Lower leg skin (tissue), 4 donors: ENCODE data around the gene RIBC2. TPM values are rescaled to one million over a fixed set of nuclear protein-coding genes. Genes with fewer than 3 reads are reported as not detected.
A peak's percentile ranks its signal among the peaks of the same experiment; 100 is the strongest.

ENCODE experiments used
- DNase-seq, 2 donors: peaks; one replicate each; pipeline ENCODE4 v3.0.0-alpha.2; 2019; ENCODE audit warnings: low spot score in 2 of 2
- H3K4me3 ChIP-seq: fragments of 200-600 bp; sonication (generic); 2 replicates; pipeline ENCODE4 v1.5.1; 2017; ENCODE audit warnings: mild to moderate bottlenecking, low read depth; ENCODE audit not compliant: poor library complexity, severe bottlenecking
- CTCF ChIP-seq, 3 donors: fragments of 450-650 bp; IDR thresholded peaks; one replicate each; pipeline ENCODE4 v1.5.1; 2016; ENCODE audit warnings: antibody characterized with exemption in 3 of 3, mild to moderate bottlenecking in 3 of 3, moderate library complexity in 2 of 3
- POLR2A ChIP-seq, 2 donors: fragments of 450-650 bp; IDR thresholded peaks; one replicate each; pipeline ENCODE4 v1.6.1; 2016 to 2017; ENCODE audit warnings: antibody characterized with exemption in 2 of 2, mild to moderate bottlenecking in 1 of 2, moderate library complexity in 1 of 2
- WGBS, 2 donors: methylation state at CpG; one replicate each; pipeline ENCODE4 v1.1.5; 2018; 5-methylcytosine and 5-hydroxymethylcytosine counted together
- intact Hi-C: fragments of 100-400 bp; cut with DNase I; formaldehyde crosslinking; loops from one replicate; pipeline ENCODE4 v1.15.0; 2023; ENCODE audit warnings: low total_unique reads
- total RNA-seq, 4 donors: library from RNA; depleted of rRNA; stranded (reverse); fragments of >200 nt; gene quantifications; one replicate each; pipeline ENCODE4 v1.1.0, GENCODE V29; 2016

RIBC2 gene
- total RNA-seq, 4 donors from 2014 or later = 0.17 to 2.3 (median 1.1) TPM

- 89 to 92% methylated on average over 20 of the region's 23 CpGs for WGBS, 2 donors
- TF ChIP-seq CTCF (IDR thresholded peaks at IDR 0.05) (no peak), POLR2A (IDR thresholded peaks at IDR 0.05) (no peak)
- intact Hi-C loops = no loop called here
- no peak overlapping the region for H3K4me3 ChIP-seq
- DNase-seq = peak in 1 of 2 donors; percentile 82
These were observed 12.2 kb downstream of the RIBC2 start for GRCh38 chr22:45425531-45426265.

GRCh38 chr22:45426387-45426786 lies 12.9 kb downstream of the RIBC2 start:
- WGBS, 2 donors = 94% methylated on average over 9 of the region's 9 CpGs
- no peak overlapping the region for H3K4me3 ChIP-seq
- DNase-seq = peak in 1 of 2 donors; percentile 70
- TF ChIP-seq POLR2A (IDR thresholded peaks at IDR 0.05) = no peak
- no peak for TF ChIP-seq CTCF (IDR thresholded peaks at IDR 0.05)
- intact Hi-C loops = no loop called here

- no peak for DNase-seq
- 72 to 77% methylated on average over 2 of the region's 2 CpGs for WGBS, 2 donors
- H3K4me3 ChIP-seq = no peak overlapping the region
- intact Hi-C loops = no loop called here
- TF ChIP-seq CTCF (IDR thresholded peaks at IDR 0.05) = no peak
- TF ChIP-seq POLR2A (IDR thresholded peaks at IDR 0.05) = no peak
These were observed 13.6 kb downstream of the RIBC2 start for GRCh38 chr22:45427114-45427513.

- intact Hi-C loops = no loop called here
- DNase-seq = peak in 1 of 2 donors; percentile 76
These were observed 15.2 kb downstream of the RIBC2 start for GRCh38 chr22:45428391-45429385.

GRCh38 chr22:45429424-45429823 lies 15.9 kb downstream of the RIBC2 start:
- TF ChIP-seq CTCF (IDR thresholded peaks at IDR 0.05) (no peak), POLR2A (IDR thresholded peaks at IDR 0.05) (no peak)
- no peak overlapping the region for H3K4me3 ChIP-seq
- peak in 1 of 2 donors; percentile 77 for DNase-seq
- 86 to 96% methylated on average over 10 of the region's 10 CpGs for WGBS, 2 donors
- intact Hi-C loops = no loop called here

More at GRCh38 chr22:45428391-45429385, 15.2 kb downstream of the RIBC2 start:
- TF ChIP-seq CTCF (IDR thresholded peaks at IDR 0.05) = no peak
- no peak for TF ChIP-seq POLR2A (IDR thresholded peaks at IDR 0.05)
- H3K4me3 ChIP-seq = no peak overlapping the region
- WGBS, 2 donors = 86 to 88% methylated on average over 19 of the region's 19 CpGs
